HepG2 (cell line): ENCODE measurements around the gene CSMD2. TPM values are rescaled to one million over a fixed set of nuclear protein-coding genes. Genes with fewer than 3 reads are reported as not detected.

Source experiments
- ATAC-seq: fragments of 200-7000 bp; cut with Tn5 transposase; 3 replicates; pipeline ENCODE4 v1.9.1; 2020; ENCODE audit warnings: mild to moderate bottlenecking, moderate library complexity
- BruUV-seq: library from RNA; stranded (reverse); fragments of 400-500 nt; replicated peaks from 2 replicates; lab custom pipeline; 2021; lab: Mats Ljungman, UMichigan
- CTCF ChIA-PET: fragments of 300-600 bp; formaldehyde crosslinking; extraction: SDS; loops from one replicate; lab custom pipeline; 2021; ENCODE audit warnings: low total read pairs, inconsistent platforms, low intra/inter-chr PET ratio; lab: Yijun Ruan, JAX
- POLR2A ChIA-PET: fragments of 350-600 bp; sonication (Branson Sonifier 250); formaldehyde crosslinking; loops from one replicate; lab custom pipeline; 2020; ENCODE audit warnings: antibody characterized with exemption, inconsistent platforms; lab: Yijun Ruan, JAX
- DNase-seq: peaks from one replicate; pipeline ENCODE4 v3.0.0-alpha.2; 2015; ENCODE audit warnings: low spot score
- FAIRE-seq: peaks from 3 replicates; lab custom pipeline; 2011; peaks lifted over from hg19 to GRCh38; lab: Jason Lieb, UNC
- H2AFZ ChIP-seq: one replicate; pipeline ENCODE4 v1.6.1; 2011; ENCODE audit warnings: low read length, inconsistent platforms
- H3K27ac ChIP-seq: fragments of 300-600 bp; 3 replicates; pipeline ENCODE4 v1.8.0; 2011; ENCODE audit warnings: mixed run types, mild to moderate bottlenecking, mixed read lengths, low read length, inconsistent platforms; ENCODE audit not compliant: insufficient read depth; ENCODE audit errors: extremely low read length
- H3K27me3 ChIP-seq, 2 experiments: fragments of 200-600 bp in 1 of 2; 2 replicates in 1 of 2; 3 replicates in 1 of 2; pipeline versions ENCODE4 v1.6.0 to v1.8.0; 2011; ENCODE audit warnings: low read length in 2 of 2, mild to moderate bottlenecking in 2 of 2, moderate library complexity in 2 of 2, inconsistent platforms in 1 of 2; ENCODE audit not compliant: insufficient read depth in 2 of 2, control insufficient read depth in 1 of 2
- H3K36me3 ChIP-seq, 2 experiments: fragments of 200-600 bp in 1 of 2; replicated peaks in 1 of 2; 2 replicates in 1 of 2; 3 replicates in 1 of 2; pipeline versions ENCODE4 v1.5.1 to v1.8.0; 2011; ENCODE audit warnings: low read length in 2 of 2, inconsistent platforms in 1 of 2; ENCODE audit not compliant: insufficient read depth in 2 of 2, control insufficient read depth in 1 of 2
- H3K4me1 ChIP-seq: 2 replicates; pipeline ENCODE4 v1.5.1; 2012; ENCODE audit warnings: low read length, inconsistent platforms; ENCODE audit not compliant: insufficient read depth
- H3K4me2 ChIP-seq: 2 replicates; pipeline ENCODE4 v1.6.0; 2011; ENCODE audit warnings: low read depth, low read length, inconsistent platforms
- H3K4me3 ChIP-seq, 3 experiments: fragments of 200-600 bp in 1 of 3; sonication (generic), shearing (Covaris generic) in 1 of 3; replicated peaks in 1 of 3; 2 replicates each; pipeline ENCODE4 v1.5.1; 2011 to 2016; ENCODE audit warnings: low read length in 3 of 3, inconsistent platforms in 2 of 3, low read depth in 2 of 3, mild to moderate bottlenecking in 2 of 3, control low read depth in 1 of 3, mixed read lengths in 1 of 3; ENCODE audit not compliant: insufficient read depth in 1 of 3
- H3K79me2 ChIP-seq: one replicate; pipeline ENCODE4 v1.6.1; 2011; ENCODE audit warnings: low read length, inconsistent platforms; ENCODE audit not compliant: insufficient read depth
- H3K9ac ChIP-seq: 2 replicates; pipeline ENCODE4 v1.6.0; 2011; ENCODE audit warnings: mild to moderate bottlenecking, low read depth, low read length, inconsistent platforms; ENCODE audit not compliant: insufficient read depth
- H3K9me3 ChIP-seq: 2 replicates; pipeline ENCODE4 v1.5.1; 2012; ENCODE audit warnings: mild to moderate bottlenecking, low read length
- H4K20me1 ChIP-seq: 2 replicates; pipeline ENCODE4 v1.6.0; 2011; ENCODE audit warnings: inconsistent platforms, mild to moderate bottlenecking, low read length, moderate library complexity; ENCODE audit not compliant: insufficient read depth
- BRCA1 ChIP-seq: sonication (generic); formaldehyde crosslinking; IDR thresholded peaks from 2 replicates; pipeline ENCODE4 v1.4.0; 2020; ENCODE audit warnings: missing genetic modification reagents
- CBX5 ChIP-seq: sonication (generic); formaldehyde crosslinking; IDR thresholded peaks from 2 replicates; pipeline ENCODE4 v1.4.0; 2020; ENCODE audit warnings: missing genetic modification reagents, borderline replicate concordance
- CEBPB ChIP-seq: IDR thresholded peaks from 2 replicates; pipeline ENCODE4 v1.6.1; 2011; ENCODE audit warnings: low read depth, low read length, improper control_type of control experiment, borderline replicate concordance
- ERF ChIP-seq: IDR thresholded peaks from 2 replicates; pipeline ENCODE4 v1.6.1; 2018; ENCODE audit warnings: missing biosample characterization, missing genetic modification reagents
- IKZF1 ChIP-seq: fragments of 450-650 bp; IDR thresholded peaks from 2 replicates; pipeline ENCODE4 v1.7.1; 2016
- KDM5B ChIP-seq: sonication (generic); formaldehyde crosslinking; IDR thresholded peaks from 2 replicates; pipeline ENCODE4 v1.4.0; 2020; ENCODE audit warnings: missing genetic modification reagents, mild to moderate bottlenecking, borderline replicate concordance
- MED13 ChIP-seq: sonication (generic); formaldehyde crosslinking; IDR thresholded peaks from 2 replicates; pipeline ENCODE4 v1.5.0; 2020; ENCODE audit warnings: missing genetic modification reagents
- NPAS2 ChIP-seq: sonication (generic); formaldehyde crosslinking; IDR thresholded peaks from 2 replicates; pipeline ENCODE4 v1.8.0; 2022; ENCODE audit warnings: mild to moderate bottlenecking, missing genetic modification reagents, borderline replicate concordance
- PLRG1 ChIP-seq: fragments of 450-650 bp; conservative IDR thresholded peaks from 2 replicates; pipeline ENCODE4 v1.6.1; 2016
- SOX13 ChIP-seq, 3 experiments: fragments of 450-650 bp in 1 of 3; sonication (generic) in 1 of 3; formaldehyde crosslinking in 1 of 3; IDR thresholded peaks in 2 of 3; conservative IDR thresholded peaks in 1 of 3; 2 replicates each; pipeline versions ENCODE4 v1.5.0 to v1.6.1; 2016 to 2020; ENCODE audit warnings: antibody characterized with exemption in 1 of 3, mild to moderate bottlenecking in 1 of 3, missing compliant biosample characterization in 1 of 3, missing genetic modification reagents in 1 of 3, moderate library complexity in 1 of 3
- SRY ChIP-seq: sonication (generic); formaldehyde crosslinking; IDR thresholded peaks from 2 replicates; pipeline ENCODE4 v1.8.0; 2022; ENCODE audit warnings: mild to moderate bottlenecking, missing genetic modification reagents
- TEAD3 ChIP-seq: optimal IDR thresholded peaks from 2 replicates; pipeline ENCODE3; 2016; ENCODE audit warnings: borderline replicate concordance
- ZFP37 ChIP-seq: sonication (generic); formaldehyde crosslinking; IDR thresholded peaks from 2 replicates; pipeline ENCODE4 v1.4.0; 2020; ENCODE audit warnings: missing genetic modification reagents, borderline replicate concordance
- ZFX ChIP-seq: sonication (generic); formaldehyde crosslinking; IDR thresholded peaks from 2 replicates; pipeline ENCODE4 v1.4.0; 2020; ENCODE audit warnings: mild to moderate bottlenecking, low read depth, missing genetic modification reagents, moderate library complexity
- WGBS: methylation state at CpG from one replicate; pipeline ENCODE4 v1.1.6; 2017; ENCODE audit warnings: low lambda C conversion rate; 5-methylcytosine and 5-hydroxymethylcytosine counted together
- in situ Hi-C: cut with HindIII; loops from 2 replicates; pipeline ENCODE4 v1.10.0; 2017; ENCODE audit warnings: low pct_unique_long_range_greater_than_20kb; ENCODE audit not compliant: extremely low pct_ligation_motif_present
- intact Hi-C: fragments of 100-400 bp; cut with micrococcal nuclease; formaldehyde crosslinking; loops from one replicate; pipeline ENCODE4 v1.10.0; 2022; ENCODE audit not compliant: unreplicated experiment
- polyA plus RNA-seq, 8 experiments: library from polyadenylated mRNA; depleted of rRNA in 3 of 8; stranded (reverse) in 7 of 8; unstranded in 1 of 8; fragments of >200 nt; fragmentation: Illumina TruSeq in 4 of 8; extraction: Trizol in 4 of 8; gene quantifications; 2 replicates each; pipeline versions ENCODE4 v1.2.1 to v1.2.3, GENCODE V29; 2011 to 2016; ENCODE audit warnings: low read depth in 4 of 8, missing spikeins in 1 of 8, mixed read lengths in 1 of 8; ENCODE audit not compliant: insufficient read depth in 1 of 8
- total RNA-seq, 5 experiments: library from RNA; depleted of rRNA; stranded (reverse); fragments of >200 nt; fragmentation: Illumina TruSeq; extraction: Trizol; gene quantifications; 2 replicates each; pipeline ENCODE4 v1.2.3, GENCODE V29; 2016; ENCODE audit warnings: low read depth in 1 of 5
- TF ChIP-seq, protein P1 (sequence below): sonication (generic); formaldehyde crosslinking; IDR thresholded peaks from 2 replicates; pipeline ENCODE4 v1.4.0; 2020; ENCODE audit warnings: mild to moderate bottlenecking, missing genetic modification reagents
- TF ChIP-seq, protein P2 (sequence below): sonication (generic); formaldehyde crosslinking; IDR thresholded peaks from 2 replicates; pipeline ENCODE4 v1.8.1; 2023; ENCODE audit warnings: missing genetic modification reagents, mild to moderate bottlenecking, borderline replicate concordance
- TF ChIP-seq, protein P3 (sequence below): sonication (generic); formaldehyde crosslinking; IDR thresholded peaks from 2 replicates; pipeline ENCODE4 v1.4.0; 2020; ENCODE audit warnings: low read depth, mild to moderate bottlenecking, missing genetic modification reagents

The CSMD2 gene
- total and polyA plus RNA-seq, 2 of the 13 experiments (the other 11 are each of a cell fraction or from before 2014, with no cell fraction given): not detected

DNA sequence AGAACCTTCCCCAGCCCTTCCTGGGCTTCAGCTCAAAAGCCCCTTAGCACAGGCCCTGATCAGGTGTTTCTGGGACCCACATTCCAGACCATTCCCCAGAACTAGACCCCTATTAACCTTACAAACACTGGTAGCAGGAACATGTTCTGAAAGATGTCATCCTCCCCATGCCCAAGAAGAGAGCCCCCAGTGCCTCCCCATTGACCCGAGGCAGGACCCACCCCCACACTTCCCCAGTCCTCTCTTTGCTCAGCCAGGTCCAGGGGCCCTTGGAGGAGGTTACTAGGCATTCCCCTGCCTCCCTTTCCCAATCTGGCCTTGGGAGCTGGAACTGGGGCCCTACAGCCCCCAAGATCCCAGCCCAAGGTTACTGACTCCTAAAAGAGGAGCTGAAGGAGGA lies 340.1 kb downstream of the CSMD2 start:
- Histone ChIP-seq H2AFZ (no peak overlapping the region), H3K4me2 (no peak overlapping the region), H3K4me1 (no peaks in the 10 kb centered on the region), H3K27me3 (peaks cover 0 to 3% of the 10 kb centered on the region in 2 experiments; a peak in 1 of 5 replicates), H3K27ac (no peak overlapping the region), H3K9me3 (no peaks in the 10 kb centered on the region), H4K20me1 (no peaks in the 10 kb centered on the region), H3K4me3 (no peak overlapping the region), H3K36me3 (no peaks in the 10 kb centered on the region), H3K79me2 (no peaks in the 10 kb centered on the region), H3K9ac (no peak overlapping the region)
- ChIA-PET CTCF (no interaction called here), POLR2A (no interaction called here)
- 0% methylated on average over 1 of the region's 1 CpG for WGBS
- in situ Hi-C loops (no loop called here), intact Hi-C loops (no loop called here)
- DNase-seq (no peak), FAIRE-seq (no peak), ATAC-seq (no peak)
- no TSS peak for BruUV-seq
- TF ChIP-seq IKZF1: no peak
- TF ChIP-seq SOX13 (IDR thresholded peaks at IDR 0.05): no peak
- TF ChIP-seq SOX13 (CRISPR knock-in tag; conservative IDR thresholded peaks at IDR 0.05 in 1 of 2, IDR thresholded peaks at IDR 0.05 in 1 of 2): no peak
- no peak for TF ChIP-seq BRCA1 (CRISPR knock-in tag)
- TF ChIP-seq, protein P1, sequence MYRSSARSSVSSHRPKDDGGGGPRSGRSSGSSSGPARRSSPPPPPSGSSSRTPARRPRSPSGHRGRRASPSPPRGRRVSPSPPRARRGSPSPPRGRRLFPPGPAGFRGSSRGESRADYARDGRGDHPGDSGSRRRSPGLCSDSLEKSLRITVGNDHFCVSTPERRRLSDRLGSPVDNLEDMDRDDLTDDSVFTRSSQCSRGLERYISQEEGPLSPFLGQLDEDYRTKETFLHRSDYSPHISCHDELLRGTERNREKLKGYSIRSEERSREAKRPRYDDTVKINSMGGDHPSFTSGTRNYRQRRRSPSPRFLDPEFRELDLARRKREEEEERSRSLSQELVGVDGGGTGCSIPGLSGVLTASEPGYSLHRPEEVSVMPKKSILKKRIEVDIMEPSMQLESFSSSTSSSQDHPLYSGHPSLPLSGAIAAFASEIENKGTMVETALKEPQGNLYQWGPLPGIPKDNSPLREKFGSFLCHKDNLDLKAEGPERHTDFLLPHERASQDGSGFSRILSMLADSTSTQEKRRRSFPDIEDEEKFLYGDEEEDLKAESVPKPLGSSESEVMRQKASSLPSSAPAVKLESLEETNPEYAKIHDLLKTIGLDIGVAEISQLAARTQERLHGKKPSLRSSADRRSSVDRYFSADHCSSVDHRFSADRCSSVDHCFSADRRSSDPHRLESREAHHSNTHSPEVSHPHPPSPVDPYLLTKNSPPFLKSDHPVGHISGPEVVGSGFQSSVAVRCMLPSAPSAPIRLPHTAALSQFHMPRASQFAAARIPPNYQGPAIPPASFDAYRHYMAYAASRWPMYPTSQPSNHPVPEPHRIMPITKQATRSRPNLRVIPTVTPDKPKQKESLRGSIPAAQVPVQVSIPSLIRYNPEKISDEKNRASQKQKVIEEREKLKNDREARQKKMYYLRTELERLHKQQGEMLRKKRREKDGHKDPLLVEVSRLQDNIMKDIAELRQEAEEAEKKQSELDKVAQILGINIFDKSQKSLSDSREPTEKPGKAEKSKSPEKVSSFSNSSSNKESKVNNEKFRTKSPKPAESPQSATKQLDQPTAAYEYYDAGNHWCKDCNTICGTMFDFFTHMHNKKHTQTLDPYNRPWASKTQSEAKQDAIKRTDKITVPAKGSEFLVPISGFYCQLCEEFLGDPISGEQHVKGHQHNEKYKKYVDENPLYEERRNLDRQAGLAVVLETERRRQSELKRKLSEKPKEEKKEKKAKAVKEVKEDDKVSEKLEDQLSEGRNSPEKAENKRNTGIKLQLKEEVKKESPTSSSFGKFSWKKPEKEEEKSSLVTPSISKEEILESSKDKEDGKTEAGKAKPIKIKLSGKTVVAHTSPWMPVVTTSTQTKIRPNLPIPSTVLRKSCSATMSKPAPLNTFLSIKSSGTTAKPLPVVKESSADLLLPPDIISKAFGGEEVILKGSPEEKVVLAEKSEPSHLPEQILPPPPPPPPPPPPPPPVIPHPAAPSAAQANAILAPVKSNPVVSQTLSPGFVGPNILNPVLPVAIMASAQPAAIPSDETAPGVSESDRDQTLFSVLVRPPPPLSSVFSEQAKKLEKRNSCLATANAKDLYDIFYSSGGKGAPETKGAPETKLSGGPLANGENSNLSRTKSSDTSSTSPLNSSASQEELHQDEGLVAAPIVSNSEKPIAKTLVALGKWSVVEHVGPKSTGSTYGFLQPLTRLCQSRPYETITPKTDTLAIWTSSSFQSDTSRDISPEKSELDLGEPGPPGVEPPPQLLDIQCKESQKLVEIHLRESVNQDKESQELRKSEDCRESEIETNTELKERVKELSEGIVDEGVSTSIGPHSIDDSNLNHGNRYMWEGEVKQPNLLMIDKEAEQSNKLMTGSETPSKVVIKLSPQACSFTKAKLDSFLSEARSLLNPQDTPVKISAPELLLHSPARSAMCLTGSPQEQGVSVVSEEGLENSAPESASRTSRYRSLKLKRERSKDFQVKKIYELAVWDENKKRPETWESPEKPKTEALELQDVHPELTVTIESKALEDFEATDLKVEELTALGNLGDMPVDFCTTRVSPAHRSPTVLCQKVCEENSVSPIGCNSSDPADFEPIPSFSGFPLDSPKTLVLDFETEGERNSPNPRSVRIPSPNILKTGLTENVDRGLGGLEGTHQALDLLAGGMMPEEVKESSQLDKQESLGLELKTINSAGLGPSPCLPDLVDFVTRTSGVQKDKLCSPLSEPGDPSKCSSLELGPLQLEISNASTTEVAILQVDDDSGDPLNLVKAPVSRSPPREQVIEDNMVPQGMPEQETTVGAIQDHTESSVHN (CRISPR knock-in tag): no peak
- TF ChIP-seq MED13: no peak
- TF ChIP-seq, protein P2, sequence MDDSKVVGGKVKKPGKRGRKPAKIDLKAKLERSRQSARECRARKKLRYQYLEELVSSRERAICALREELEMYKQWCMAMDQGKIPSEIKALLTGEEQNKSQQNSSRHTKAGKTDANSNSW (CRISPR knock-in tag): no peak
- TF ChIP-seq NPAS2 (CRISPR knock-in tag): no peak
- no peak for TF ChIP-seq ZFP37 (CRISPR knock-in tag)
- TF ChIP-seq KDM5B (CRISPR knock-in tag): no peak
- no peak for TF ChIP-seq CEBPB
- no peak for TF ChIP-seq ZFX (CRISPR knock-in tag)
- TF ChIP-seq ERF: no peak
- TF ChIP-seq, protein P3, sequence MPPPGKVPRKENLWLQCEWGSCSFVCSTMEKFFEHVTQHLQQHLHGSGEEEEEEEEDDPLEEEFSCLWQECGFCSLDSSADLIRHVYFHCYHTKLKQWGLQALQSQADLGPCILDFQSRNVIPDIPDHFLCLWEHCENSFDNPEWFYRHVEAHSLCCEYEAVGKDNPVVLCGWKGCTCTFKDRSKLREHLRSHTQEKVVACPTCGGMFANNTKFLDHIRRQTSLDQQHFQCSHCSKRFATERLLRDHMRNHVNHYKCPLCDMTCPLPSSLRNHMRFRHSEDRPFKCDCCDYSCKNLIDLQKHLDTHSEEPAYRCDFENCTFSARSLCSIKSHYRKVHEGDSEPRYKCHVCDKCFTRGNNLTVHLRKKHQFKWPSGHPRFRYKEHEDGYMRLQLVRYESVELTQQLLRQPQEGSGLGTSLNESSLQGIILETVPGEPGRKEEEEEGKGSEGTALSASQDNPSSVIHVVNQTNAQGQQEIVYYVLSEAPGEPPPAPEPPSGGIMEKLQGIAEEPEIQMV (CRISPR knock-in tag): no peak
- no peak for TF ChIP-seq CBX5
- TF ChIP-seq PLRG1: no peak
- TF ChIP-seq TEAD3 (CRISPR knock-in tag): no peak
- TF ChIP-seq SRY (CRISPR knock-in tag): no peak
